Measurements from ENCODE around the gene CLDN20. TPM values are rescaled to one million over a fixed set of nuclear protein-coding genes. Genes with fewer than 3 reads are reported as not detected.

CLDN20 gene
- total and polyA plus RNA-seq, 2 donors (not counting 3 experiments of a cell fraction or from before 2014, with no cell fraction given): not detected

DNA sequence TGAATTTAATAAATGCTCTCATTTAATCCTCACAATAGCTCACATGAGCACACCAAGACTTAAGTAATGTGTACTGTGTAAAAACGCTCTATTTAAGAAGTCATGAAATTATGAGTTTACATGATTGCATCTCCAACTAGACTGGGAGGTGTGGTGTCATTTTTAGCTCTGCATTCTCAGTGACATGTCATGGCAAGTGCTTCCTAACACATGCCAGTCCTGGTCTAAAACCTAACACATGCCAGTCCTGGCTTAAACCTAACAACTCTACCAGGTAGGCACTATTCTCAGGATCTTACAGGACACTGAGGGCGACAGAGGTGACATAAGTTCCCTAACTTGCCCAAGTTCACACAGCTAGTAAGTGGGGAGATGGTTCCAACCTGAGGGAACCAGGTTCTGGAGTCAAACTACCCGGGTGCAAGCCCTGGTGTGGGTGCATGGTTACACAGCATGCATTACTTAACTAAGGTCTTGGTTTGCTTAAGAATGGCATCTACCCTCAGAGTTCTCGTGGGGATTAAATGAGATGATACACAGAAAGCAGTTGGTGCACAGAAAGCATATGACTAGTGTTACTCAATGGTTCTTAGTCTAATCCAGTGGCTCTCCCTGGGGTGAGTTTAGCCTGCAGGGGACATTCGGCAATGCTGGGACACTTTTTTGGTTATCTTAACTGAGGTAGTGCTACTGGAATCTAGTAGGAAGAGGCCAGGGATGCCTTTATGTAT lies 14.7 kb downstream of the CLDN20 start:
- H3K79me2 ChIP-seq (ENCODE audit: control insufficient read depth, insufficient read depth, low read length): peaks cover 8% of the 10 kb centered on the region
- no peak overlapping the region for H3K4me3 ChIP-seq (replicated peaks in 1 of 3; ENCODE audit: insufficient read depth in 1 of 3, low read depth in 1 of 3, low read length in 3 of 3)
- no peak overlapping the region for H3K4me2 ChIP-seq (ENCODE audit: insufficient read depth, low read length)
- H3K27me3 ChIP-seq (ENCODE audit: control insufficient read depth in 2 of 2, insufficient read depth in 2 of 2, low read length in 2 of 2): no peaks in the 10 kb centered on the region
- H3K9ac ChIP-seq (replicated peaks; ENCODE audit: extremely low read depth, insufficient read depth, low read length): no peak overlapping the region
- POLR2A ChIA-PET: no interaction called here
- H3K4me1 ChIP-seq (ENCODE audit: control insufficient read depth, extremely low read depth, insufficient read depth, low read length): peaks cover 27% of the 10 kb centered on the region
- peaks cover 3 to 6% of the 10 kb centered on the region in 2 experiments for H3K36me3 ChIP-seq (ENCODE audit: control insufficient read depth in 2 of 2, extremely low read depth in 1 of 2, insufficient read depth in 2 of 2, low read length in 2 of 2)
- no TSS peak for BruUV-seq (replicated peaks)
- TF ChIP-seq JUN (IDR thresholded peaks at IDR 0.05; ENCODE audit: borderline replicate concordance, insufficient read depth, insufficient read length, low read depth) (no peak), FOS (IDR thresholded peaks at IDR 0.05; ENCODE audit: borderline replicate concordance, insufficient read depth, low read length) (no peak), MYC (IDR thresholded peaks at IDR 0.05; ENCODE audit: low read depth, low read length) (no peak), POLR2AphosphoS5 (IDR thresholded peaks at IDR 0.05; ENCODE audit: insufficient read depth, low read depth, low read length) (no peak), EZH2 (IDR thresholded peaks at IDR 0.05; ENCODE audit: borderline replicate concordance, low read depth, low read length, severe bottlenecking) (no peak), GATA2 (IDR thresholded peaks at IDR 0.05; ENCODE audit: insufficient read depth, insufficient read length, low read depth, low read length) (no peak), POLR2A (IDR thresholded peaks at IDR 0.05; ENCODE audit: low read depth, low read length) (no peak)
- TF ChIP-seq, protein P1, sequence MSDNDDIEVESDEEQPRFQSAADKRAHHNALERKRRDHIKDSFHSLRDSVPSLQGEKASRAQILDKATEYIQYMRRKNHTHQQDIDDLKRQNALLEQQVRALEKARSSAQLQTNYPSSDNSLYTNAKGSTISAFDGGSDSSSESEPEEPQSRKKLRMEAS (IDR thresholded peaks at IDR 0.05; ENCODE audit: insufficient read depth, insufficient read length): no peak
- TF ChIP-seq, protein P2, sequence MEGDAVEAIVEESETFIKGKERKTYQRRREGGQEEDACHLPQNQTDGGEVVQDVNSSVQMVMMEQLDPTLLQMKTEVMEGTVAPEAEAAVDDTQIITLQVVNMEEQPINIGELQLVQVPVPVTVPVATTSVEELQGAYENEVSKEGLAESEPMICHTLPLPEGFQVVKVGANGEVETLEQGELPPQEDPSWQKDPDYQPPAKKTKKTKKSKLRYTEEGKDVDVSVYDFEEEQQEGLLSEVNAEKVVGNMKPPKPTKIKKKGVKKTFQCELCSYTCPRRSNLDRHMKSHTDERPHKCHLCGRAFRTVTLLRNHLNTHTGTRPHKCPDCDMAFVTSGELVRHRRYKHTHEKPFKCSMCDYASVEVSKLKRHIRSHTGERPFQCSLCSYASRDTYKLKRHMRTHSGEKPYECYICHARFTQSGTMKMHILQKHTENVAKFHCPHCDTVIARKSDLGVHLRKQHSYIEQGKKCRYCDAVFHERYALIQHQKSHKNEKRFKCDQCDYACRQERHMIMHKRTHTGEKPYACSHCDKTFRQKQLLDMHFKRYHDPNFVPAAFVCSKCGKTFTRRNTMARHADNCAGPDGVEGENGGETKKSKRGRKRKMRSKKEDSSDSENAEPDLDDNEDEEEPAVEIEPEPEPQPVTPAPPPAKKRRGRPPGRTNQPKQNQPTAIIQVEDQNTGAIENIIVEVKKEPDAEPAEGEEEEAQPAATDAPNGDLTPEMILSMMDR (IDR thresholded peaks at IDR 0.05; ENCODE audit: extremely low read depth in 1 of 2, insufficient read depth in 1 of 2, low read depth in 1 of 2, low read length in 2 of 2): no peak
- H3K27ac ChIP-seq (ENCODE audit: insufficient read depth, low read depth, low read length): no peak overlapping the region
- FAIRE-seq (no peak), DNase-seq (ENCODE audit: low read depth, low spot score) (no peak)
- CTCF ChIA-PET: interaction anchor here (1.5 to 2.5 kb wide), 2 partner anchors 39 to 603 kb away, joined by 5 to 11 read pairs; no protein-coding TSS in a partner anchor
- H2AFZ ChIP-seq (ENCODE audit: low read depth, low read length): no peak overlapping the region
- dilution Hi-C loops (cut with MboI; ENCODE audit: extremely low pct_ligation_motif_present, low sequenced_read_pairs): no loop called here
- intact Hi-C loops (cut with micrococcal nuclease): loop anchor here (2.0 kb wide), 1 partner anchor 16 kb away; no protein-coding TSS in a partner anchor
- no peaks in the 10 kb centered on the region for H4K20me1 ChIP-seq (replicated peaks; ENCODE audit: control insufficient read depth, extremely low read depth, insufficient read depth, low read length)
- H3K9me1 ChIP-seq (replicated peaks; ENCODE audit: control insufficient read depth, extremely low read depth, insufficient read depth, low read length): no peaks in the 10 kb centered on the region
- no peaks in the 10 kb centered on the region for H3K9me3 ChIP-seq (replicated peaks; ENCODE audit: control insufficient read depth, insufficient read depth, low read length)

All from endothelial cell of umbilical vein (primary cell).